ENCODE measurements around the gene CCDC14. TPM values are rescaled to one million over a fixed set of nuclear protein-coding genes. Genes with fewer than 3 reads are reported as not detected.
"Not testable (repeated sequence)": the region's sequence is repeated elsewhere in the genome, so short reads cannot be mapped to it uniquely, and the experiment has no call there.

Gene CCDC14
- total and polyA plus RNA-seq, 2 of the 4 experiments (the other 2 are of a cell fraction) = 82.1 to 109 TPM

- H3K9me1 ChIP-seq (ENCODE audit: insufficient read depth, low read length); H2AK5ac ChIP-seq (ENCODE audit: low read depth, low read length); H3K27ac ChIP-seq (ENCODE audit: insufficient read depth, low read length); H2AFZ ChIP-seq (replicated peaks; ENCODE audit: low read length, poor library complexity); H3K9ac ChIP-seq (ENCODE audit: low read depth, low read length); H2AK9ac ChIP-seq (replicated peaks; ENCODE audit: low read depth, low read length, poor library complexity); in situ Hi-C loops (cut with MboI; ENCODE audit: low sequenced_read_pairs); H4K20me1 ChIP-seq (ENCODE audit: insufficient read depth, low read length); POLR2A ChIA-PET (ENCODE audit: unreplicated experiment); H2BK5ac ChIP-seq (ENCODE audit: low read depth, low read length, poor library complexity, severe bottlenecking); CTCF ChIA-PET; H2BK120ac ChIP-seq (ENCODE audit: low read depth, low read length); H3K4me1 ChIP-seq (ENCODE audit: control insufficient read depth, insufficient read depth, low read length); H3K36me3 ChIP-seq (ENCODE audit: control insufficient read depth, insufficient read depth, low read length); H2BK15ac ChIP-seq (ENCODE audit: low read depth, low read length); H3K79me1 ChIP-seq (ENCODE audit: low read depth in 1 of 2, low read length in 2 of 2); H3K4me3 ChIP-seq (ENCODE audit: insufficient read depth, low read depth, low read length); dilution Hi-C loops (cut with HindIII; ENCODE audit: low sequenced_read_pairs, unreplicated experiment); H3K23ac ChIP-seq (ENCODE audit: low read depth, low read length); H3K27me3 ChIP-seq (ENCODE audit: control insufficient read depth, insufficient read depth, low read length); H3K9me3 ChIP-seq (ENCODE audit: control insufficient read depth, insufficient read depth, low read length); BruUV-seq (replicated peaks); H2BK20ac ChIP-seq (ENCODE audit: low read depth, low read length); H4K91ac ChIP-seq (ENCODE audit: insufficient read depth, low read depth, low read length); H3K4ac ChIP-seq (ENCODE audit: low read depth, low read length); H4K5ac ChIP-seq (ENCODE audit: low read depth, low read length); intact Hi-C loops (cut with micrococcal nuclease); H3K56ac ChIP-seq (ENCODE audit: extremely low read depth, insufficient read depth, low read length); H3K4me2 ChIP-seq (ENCODE audit: low read depth, low read length): not testable (repeated sequence)
- no CpG with 5 or more reads among the region's 4 CpGs for WGBS, 2 experiments (ENCODE audit: extremely low coverage in 2 of 2, insufficient read length in 1 of 2)
- DNase-seq (peak; percentile 49), ATAC-seq (ENCODE audit: low read depth) (peak; percentile 61)
- peak; percentile 26; the same call in 1 of the 2 replicates for TF ChIP-seq FOS (IDR thresholded peaks at IDR 0.05; ENCODE audit: low read depth, low read length)
- Histone ChIP-seq H4K8ac (ENCODE audit: low read depth in 2 of 2, low read length in 2 of 2) (peak overlapping the region in 1 of 2 experiments; percentile 11; a peak in 1 of 4 replicates), H3K14ac (replicated peaks; ENCODE audit: low read depth, low read length) (0 out of 2 replicates have a peak overlapping the region, but pooled peaks have one; percentile 25), H3K18ac (ENCODE audit: low read depth, low read length) (peak overlapping the region; percentile 35; the same call in 1 of the 2 replicates)
These were observed 15.3 kb upstream of the CCDC14 start for GRCh38 chr3:123976181-123976898.

- H3K23ac ChIP-seq (ENCODE audit: low read depth, low read length); POLR2A ChIA-PET (ENCODE audit: unreplicated experiment); H2BK120ac ChIP-seq (ENCODE audit: low read depth, low read length); H2BK5ac ChIP-seq (ENCODE audit: low read depth, low read length, poor library complexity, severe bottlenecking); H4K8ac ChIP-seq (ENCODE audit: low read depth in 2 of 2, low read length in 2 of 2); H2AK5ac ChIP-seq (ENCODE audit: low read depth, low read length); H3K9me3 ChIP-seq (ENCODE audit: control insufficient read depth, insufficient read depth, low read length); H3K18ac ChIP-seq (ENCODE audit: low read depth, low read length); H2AFZ ChIP-seq (replicated peaks; ENCODE audit: low read length, poor library complexity); H4K5ac ChIP-seq (ENCODE audit: low read depth, low read length); H4K20me1 ChIP-seq (ENCODE audit: insufficient read depth, low read length); CTCF ChIA-PET; H3K27me3 ChIP-seq (ENCODE audit: control insufficient read depth, insufficient read depth, low read length); H3K9ac ChIP-seq (ENCODE audit: low read depth, low read length); H3K4me3 ChIP-seq (ENCODE audit: insufficient read depth, low read depth, low read length); H2AK9ac ChIP-seq (replicated peaks; ENCODE audit: low read depth, low read length, poor library complexity); intact Hi-C loops (cut with micrococcal nuclease); H3K9me1 ChIP-seq (ENCODE audit: insufficient read depth, low read length); H3K14ac ChIP-seq (replicated peaks; ENCODE audit: low read depth, low read length); DNase-seq; BruUV-seq (replicated peaks); H2BK20ac ChIP-seq (ENCODE audit: low read depth, low read length); H3K79me1 ChIP-seq (ENCODE audit: low read depth in 1 of 2, low read length in 2 of 2); H3K27ac ChIP-seq (ENCODE audit: insufficient read depth, low read length); H2BK15ac ChIP-seq (ENCODE audit: low read depth, low read length); dilution Hi-C loops (cut with HindIII; ENCODE audit: low sequenced_read_pairs, unreplicated experiment); in situ Hi-C loops (cut with MboI; ENCODE audit: low sequenced_read_pairs); H3K4me2 ChIP-seq (ENCODE audit: low read depth, low read length); H3K56ac ChIP-seq (ENCODE audit: extremely low read depth, insufficient read depth, low read length); H3K4me1 ChIP-seq (ENCODE audit: control insufficient read depth, insufficient read depth, low read length); H3K36me3 ChIP-seq (ENCODE audit: control insufficient read depth, insufficient read depth, low read length); H4K91ac ChIP-seq (ENCODE audit: insufficient read depth, low read depth, low read length); H3K4ac ChIP-seq (ENCODE audit: low read depth, low read length); ATAC-seq (ENCODE audit: low read depth): not testable (repeated sequence)
- WGBS, 2 experiments (ENCODE audit: extremely low coverage in 2 of 2, insufficient read length in 1 of 2) = no CpG with 5 or more reads among the region's 7 CpGs
These were observed 14.0 kb upstream of the CCDC14 start for GRCh38 chr3:123975030-123975429.
